SK-N-SH (cell line): Measurements from ENCODE around the gene ATF2.

Source experiments
- CHD2 ChIP-seq: fragments of 150-350 bp; IDR thresholded peaks from 2 replicates; pipeline ENCODE4 v1.6.1; 2018; ENCODE audit warnings: low read length; ENCODE audit not compliant: partially characterized antibody
- EZH2phosphoT487 ChIP-seq: fragments of 200-600 bp; sonication (generic); IDR thresholded peaks from 2 replicates; pipeline ENCODE4 v1.6.1; 2017; ENCODE audit warnings: low read depth, mixed run types, mild to moderate bottlenecking, antibody characterized with exemption, moderate library complexity, borderline replicate concordance
- GABPA ChIP-seq: IDR thresholded peaks from 2 replicates; pipeline ENCODE4 v1.4.0; 2012; ENCODE audit warnings: low read depth, mild to moderate bottlenecking
- JUND ChIP-seq: IDR thresholded peaks from 2 replicates; pipeline ENCODE4 v1.4.0; 2012
- POLR2AphosphoS5 ChIP-seq: IDR thresholded peaks from 2 replicates; pipeline ENCODE4 v1.6.1; 2012; ENCODE audit warnings: low read depth, low read length
- RAD21 ChIP-seq: IDR thresholded peaks from 2 replicates; pipeline ENCODE4 v1.6.1; 2012; ENCODE audit warnings: mild to moderate bottlenecking, low read length
- RFX5 ChIP-seq: IDR thresholded peaks from 2 replicates; pipeline ENCODE4 v1.6.1; 2012; ENCODE audit warnings: mild to moderate bottlenecking, improper control_type of control experiment, low read length
- SMC3 ChIP-seq: IDR thresholded peaks from 2 replicates; pipeline ENCODE4 v1.6.1; 2012; ENCODE audit warnings: low read depth, low read length, improper control_type of control experiment
- TAF1 ChIP-seq: IDR thresholded peaks from 2 replicates; pipeline ENCODE4 v1.6.1; 2012; ENCODE audit warnings: low read depth, mild to moderate bottlenecking, low read length, moderate library complexity, borderline replicate concordance
- TF ChIP-seq, protein P1 (sequence below): fragments of 200-600 bp; sonication (generic); IDR thresholded peaks from 2 replicates; pipeline ENCODE4 v1.6.1; 2017; ENCODE audit warnings: antibody characterized with exemption, mild to moderate bottlenecking, moderate library complexity
- TF ChIP-seq, protein P2 (sequence below): IDR thresholded peaks from 2 replicates; pipeline ENCODE4 v1.6.1; 2012; ENCODE audit warnings: mild to moderate bottlenecking, low read depth, low read length, moderate library complexity
- TF ChIP-seq, protein P3 (sequence below): IDR thresholded peaks from 2 replicates; pipeline ENCODE4 v1.4.0; 2012; ENCODE audit warnings: low read depth, borderline replicate concordance
- TF ChIP-seq, protein P4 (sequence below): IDR thresholded peaks from 2 replicates; pipeline ENCODE4 v1.4.0; 2012; ENCODE audit warnings: low read depth, borderline replicate concordance

DNA sequence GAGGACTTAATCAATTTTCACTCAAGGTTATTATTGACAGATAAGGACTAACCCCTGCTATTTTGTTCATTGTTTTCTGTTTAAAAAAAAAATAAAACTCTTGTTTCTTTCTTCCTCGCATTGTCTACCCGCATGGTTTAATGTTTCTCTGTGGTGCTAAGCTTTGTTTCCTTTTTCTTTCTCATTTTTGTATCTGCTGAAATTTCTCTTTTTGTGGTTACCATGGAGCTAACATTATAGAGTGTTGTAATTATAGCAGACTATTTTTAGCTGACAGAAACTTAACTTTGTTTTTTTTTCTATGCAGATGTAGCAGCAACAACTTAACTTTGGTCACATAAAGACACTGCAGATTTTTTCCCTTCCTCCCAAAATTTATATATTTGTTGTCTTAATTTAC lies 119.7 kb downstream of the ATF2 start:
- TF ChIP-seq, protein P1, sequence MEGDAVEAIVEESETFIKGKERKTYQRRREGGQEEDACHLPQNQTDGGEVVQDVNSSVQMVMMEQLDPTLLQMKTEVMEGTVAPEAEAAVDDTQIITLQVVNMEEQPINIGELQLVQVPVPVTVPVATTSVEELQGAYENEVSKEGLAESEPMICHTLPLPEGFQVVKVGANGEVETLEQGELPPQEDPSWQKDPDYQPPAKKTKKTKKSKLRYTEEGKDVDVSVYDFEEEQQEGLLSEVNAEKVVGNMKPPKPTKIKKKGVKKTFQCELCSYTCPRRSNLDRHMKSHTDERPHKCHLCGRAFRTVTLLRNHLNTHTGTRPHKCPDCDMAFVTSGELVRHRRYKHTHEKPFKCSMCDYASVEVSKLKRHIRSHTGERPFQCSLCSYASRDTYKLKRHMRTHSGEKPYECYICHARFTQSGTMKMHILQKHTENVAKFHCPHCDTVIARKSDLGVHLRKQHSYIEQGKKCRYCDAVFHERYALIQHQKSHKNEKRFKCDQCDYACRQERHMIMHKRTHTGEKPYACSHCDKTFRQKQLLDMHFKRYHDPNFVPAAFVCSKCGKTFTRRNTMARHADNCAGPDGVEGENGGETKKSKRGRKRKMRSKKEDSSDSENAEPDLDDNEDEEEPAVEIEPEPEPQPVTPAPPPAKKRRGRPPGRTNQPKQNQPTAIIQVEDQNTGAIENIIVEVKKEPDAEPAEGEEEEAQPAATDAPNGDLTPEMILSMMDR: no peak
- TF ChIP-seq TAF1: no peak
- no peak for TF ChIP-seq RAD21
- TF ChIP-seq SMC3: no peak
- TF ChIP-seq GABPA: no peak
- TF ChIP-seq, protein P2, sequence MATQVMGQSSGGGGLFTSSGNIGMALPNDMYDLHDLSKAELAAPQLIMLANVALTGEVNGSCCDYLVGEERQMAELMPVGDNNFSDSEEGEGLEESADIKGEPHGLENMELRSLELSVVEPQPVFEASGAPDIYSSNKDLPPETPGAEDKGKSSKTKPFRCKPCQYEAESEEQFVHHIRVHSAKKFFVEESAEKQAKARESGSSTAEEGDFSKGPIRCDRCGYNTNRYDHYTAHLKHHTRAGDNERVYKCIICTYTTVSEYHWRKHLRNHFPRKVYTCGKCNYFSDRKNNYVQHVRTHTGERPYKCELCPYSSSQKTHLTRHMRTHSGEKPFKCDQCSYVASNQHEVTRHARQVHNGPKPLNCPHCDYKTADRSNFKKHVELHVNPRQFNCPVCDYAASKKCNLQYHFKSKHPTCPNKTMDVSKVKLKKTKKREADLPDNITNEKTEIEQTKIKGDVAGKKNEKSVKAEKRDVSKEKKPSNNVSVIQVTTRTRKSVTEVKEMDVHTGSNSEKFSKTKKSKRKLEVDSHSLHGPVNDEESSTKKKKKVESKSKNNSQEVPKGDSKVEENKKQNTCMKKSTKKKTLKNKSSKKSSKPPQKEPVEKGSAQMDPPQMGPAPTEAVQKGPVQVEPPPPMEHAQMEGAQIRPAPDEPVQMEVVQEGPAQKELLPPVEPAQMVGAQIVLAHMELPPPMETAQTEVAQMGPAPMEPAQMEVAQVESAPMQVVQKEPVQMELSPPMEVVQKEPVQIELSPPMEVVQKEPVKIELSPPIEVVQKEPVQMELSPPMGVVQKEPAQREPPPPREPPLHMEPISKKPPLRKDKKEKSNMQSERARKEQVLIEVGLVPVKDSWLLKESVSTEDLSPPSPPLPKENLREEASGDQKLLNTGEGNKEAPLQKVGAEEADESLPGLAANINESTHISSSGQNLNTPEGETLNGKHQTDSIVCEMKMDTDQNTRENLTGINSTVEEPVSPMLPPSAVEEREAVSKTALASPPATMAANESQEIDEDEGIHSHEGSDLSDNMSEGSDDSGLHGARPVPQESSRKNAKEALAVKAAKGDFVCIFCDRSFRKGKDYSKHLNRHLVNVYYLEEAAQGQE: no peak
- TF ChIP-seq EZH2phosphoT487: no peak
- TF ChIP-seq, protein P3, sequence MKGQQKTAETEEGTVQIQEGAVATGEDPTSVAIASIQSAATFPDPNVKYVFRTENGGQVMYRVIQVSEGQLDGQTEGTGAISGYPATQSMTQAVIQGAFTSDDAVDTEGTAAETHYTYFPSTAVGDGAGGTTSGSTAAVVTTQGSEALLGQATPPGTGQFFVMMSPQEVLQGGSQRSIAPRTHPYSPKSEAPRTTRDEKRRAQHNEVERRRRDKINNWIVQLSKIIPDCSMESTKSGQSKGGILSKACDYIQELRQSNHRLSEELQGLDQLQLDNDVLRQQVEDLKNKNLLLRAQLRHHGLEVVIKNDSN: no peak
- TF ChIP-seq POLR2AphosphoS5: no peak
- no peak for TF ChIP-seq JUND
- TF ChIP-seq RFX5: no peak
- no peak for TF ChIP-seq CHD2
- TF ChIP-seq, protein P4, sequence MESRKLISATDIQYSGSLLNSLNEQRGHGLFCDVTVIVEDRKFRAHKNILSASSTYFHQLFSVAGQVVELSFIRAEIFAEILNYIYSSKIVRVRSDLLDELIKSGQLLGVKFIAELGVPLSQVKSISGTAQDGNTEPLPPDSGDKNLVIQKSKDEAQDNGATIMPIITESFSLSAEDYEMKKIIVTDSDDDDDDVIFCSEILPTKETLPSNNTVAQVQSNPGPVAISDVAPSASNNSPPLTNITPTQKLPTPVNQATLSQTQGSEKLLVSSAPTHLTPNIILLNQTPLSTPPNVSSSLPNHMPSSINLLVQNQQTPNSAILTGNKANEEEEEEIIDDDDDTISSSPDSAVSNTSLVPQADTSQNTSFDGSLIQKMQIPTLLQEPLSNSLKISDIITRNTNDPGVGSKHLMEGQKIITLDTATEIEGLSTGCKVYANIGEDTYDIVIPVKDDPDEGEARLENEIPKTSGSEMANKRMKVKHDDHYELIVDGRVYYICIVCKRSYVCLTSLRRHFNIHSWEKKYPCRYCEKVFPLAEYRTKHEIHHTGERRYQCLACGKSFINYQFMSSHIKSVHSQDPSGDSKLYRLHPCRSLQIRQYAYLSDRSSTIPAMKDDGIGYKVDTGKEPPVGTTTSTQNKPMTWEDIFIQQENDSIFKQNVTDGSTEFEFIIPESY: no peak
